Measurements from ENCODE around the gene TUBGCP3.

Gene TUBGCP3

DNA sequence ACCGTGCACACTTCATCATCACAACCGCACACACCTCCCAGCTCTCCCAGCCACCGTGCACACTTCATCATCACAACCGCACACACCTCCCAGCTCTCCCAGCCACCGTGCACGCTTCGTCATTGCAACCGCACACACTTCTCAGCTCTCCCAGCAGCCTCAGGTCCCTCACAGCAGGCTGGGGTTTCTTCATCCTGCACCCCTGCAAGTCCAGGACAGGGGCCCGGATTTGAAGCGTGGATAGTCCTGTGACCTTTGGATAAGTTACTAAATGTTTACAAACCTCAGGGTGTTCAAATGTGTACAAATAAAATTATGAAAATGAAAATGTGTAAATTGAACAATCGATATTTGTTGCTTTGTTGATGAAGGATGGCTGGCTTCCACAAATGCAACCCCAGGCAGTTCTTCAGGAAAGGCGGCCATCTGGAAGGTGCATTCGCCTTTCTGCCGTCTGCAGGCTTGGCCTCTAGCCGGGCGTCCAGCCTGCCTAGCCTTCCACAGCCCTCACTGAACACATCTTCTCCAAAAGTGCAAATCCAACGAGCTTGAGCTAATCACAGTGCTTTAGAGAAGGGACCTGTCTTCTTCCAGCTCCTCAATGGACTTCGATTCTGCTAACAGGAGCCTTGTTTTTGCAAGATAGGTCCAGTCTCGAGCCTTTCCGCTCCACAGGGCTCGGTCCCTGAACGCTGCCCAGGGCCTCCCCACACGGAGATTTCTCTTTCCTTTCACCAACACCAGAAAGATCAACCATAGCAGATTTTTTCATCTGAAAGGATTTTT, 137.6 kb downstream of the TUBGCP3 start:
- no peak for DNase-seq

DNA sequence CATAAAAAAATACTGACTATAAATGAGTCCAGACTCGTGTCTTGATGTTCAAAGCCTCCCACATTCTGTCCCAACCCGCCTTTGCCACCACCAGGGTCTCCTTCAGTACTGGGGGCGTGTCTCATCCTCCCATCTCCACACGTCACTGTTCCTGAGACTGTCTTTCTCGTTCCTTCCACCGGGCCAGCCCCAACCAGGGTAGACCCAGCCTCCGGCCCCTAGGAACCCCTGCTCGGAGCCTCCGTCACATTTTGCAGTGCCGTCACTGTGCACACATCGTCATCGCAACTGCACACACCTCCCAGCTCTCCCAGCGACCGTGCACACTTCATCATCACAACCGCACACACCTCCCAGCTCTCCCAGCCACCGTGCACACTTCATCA, 138.4 kb downstream of the TUBGCP3 start:
- DNase-seq: no peak

DNA sequence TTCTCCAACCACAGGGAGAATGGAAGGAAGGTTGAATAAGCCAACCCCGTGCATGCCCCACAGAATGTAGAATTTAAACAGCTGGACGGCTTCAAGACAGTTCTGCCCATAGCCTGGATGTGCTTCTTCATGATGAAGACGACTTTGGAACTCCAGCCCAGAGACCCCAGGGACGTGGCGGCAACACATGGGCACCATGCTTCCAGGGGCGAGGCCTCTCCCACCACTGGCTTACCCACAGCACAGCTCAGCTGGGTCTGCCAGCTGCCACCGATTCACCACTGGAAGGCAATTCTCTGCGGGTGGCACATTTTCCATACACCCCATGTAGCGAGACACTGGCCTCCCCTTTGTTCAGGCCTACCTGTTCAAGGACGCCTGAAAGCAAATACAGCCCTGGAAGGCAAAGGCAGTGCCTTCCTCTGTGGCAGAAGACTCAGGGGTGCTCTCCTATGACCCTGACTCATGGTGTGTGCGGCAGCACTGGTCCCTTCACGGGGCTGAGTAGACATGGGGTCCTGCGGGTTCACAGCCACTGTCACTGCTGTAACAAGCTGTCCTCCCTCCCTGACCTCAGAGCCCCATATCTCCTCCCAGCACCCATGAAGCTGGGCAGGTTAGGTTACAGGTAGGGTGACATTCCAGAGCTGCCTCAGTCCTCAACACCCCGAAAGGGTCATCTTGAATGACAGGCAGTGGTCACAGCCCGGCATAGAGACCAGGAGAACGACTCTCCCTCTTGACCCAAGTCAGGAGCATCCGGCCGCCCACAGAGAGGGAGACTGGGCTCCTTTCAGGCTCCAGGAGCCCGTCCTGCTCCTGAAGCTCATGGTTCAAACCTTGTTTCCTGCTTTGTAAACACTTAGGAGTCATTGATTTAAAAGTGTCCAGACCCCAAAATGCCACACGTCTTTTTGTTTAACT, 139.1 kb downstream of the TUBGCP3 start:
- no peak for DNase-seq

DNA sequence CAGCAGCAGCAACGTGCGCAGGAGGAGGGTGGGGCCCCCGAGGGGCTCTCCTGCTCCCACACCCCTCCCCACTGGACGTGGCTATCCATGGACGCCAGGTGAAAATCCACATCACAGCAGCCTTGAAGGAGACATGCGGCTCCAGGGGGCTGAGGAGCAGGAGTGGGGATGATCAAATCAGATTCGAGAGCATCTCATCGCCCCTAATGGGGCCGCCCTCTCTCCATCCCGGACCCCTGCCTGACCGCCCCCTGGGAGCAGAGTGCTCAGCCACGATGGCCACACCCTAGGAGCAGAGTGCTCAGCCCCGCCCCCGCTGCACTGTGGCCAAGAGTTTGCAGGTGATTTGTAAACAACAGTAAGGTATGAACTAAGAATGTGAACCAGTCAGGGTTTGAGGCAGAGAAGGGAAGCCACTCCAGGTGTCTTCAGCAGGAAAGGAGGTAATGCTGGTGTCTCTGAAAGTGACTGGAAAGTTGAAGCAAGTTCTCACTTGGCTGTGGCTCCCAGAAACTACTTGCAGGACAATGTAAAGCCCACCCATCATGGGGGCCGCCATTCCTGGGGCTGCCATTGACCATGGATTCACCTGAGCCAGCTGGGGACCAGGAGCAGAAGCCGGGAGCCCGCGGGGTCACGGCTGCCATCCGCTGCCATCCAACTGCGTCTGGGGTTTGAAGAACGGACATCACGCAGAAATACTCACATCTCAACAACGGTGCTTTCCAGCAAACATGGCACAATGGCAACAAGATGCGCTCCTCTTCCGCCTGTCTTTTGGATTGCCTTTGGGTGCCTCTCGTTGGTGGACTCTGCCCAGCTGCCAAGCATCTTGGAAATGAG, 140.0 kb downstream of the TUBGCP3 start:
- DNase-seq: no peak

DNA sequence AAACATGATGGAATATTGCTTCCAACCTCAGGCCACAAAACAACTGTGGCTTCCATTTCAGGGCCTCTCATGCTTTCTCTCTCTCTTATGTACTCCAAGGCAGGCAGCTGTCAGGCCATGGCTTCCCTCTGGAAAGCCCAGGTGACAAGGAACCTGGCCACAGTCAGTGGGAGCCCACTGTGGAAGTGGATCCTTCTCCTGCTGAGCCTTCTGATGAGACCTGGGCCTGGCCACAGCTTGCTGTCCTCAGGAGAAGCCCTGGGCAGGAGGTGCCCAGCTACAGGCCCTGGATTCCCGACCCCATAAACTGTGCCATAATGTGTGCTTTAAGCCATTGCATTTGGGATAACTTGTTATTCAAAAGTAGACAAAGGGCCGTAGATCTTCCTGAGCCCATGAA, 140.6 kb downstream of the TUBGCP3 start:
- DNase-seq: no peak

DNA sequence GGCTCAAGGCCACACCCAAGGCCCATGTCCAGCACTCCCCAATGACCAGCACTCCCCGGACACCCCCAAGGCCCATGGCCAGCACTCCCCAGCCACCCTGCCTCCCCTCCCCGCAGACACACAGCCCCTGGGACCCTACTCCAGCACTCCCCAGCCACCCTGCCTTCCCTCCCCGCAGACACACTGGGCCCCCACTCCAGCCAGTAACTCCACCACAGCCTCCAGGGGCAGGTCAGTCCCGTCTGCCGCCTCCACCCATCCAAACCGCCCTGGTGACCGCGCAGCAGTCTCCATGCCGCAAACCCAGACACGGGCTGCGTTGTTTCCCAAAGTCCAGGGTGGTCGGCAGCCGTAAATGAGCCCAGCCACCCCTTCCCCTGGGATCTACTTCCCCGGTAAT, 141.1 kb downstream of the TUBGCP3 start:
- DNase-seq: no peak

DNA sequence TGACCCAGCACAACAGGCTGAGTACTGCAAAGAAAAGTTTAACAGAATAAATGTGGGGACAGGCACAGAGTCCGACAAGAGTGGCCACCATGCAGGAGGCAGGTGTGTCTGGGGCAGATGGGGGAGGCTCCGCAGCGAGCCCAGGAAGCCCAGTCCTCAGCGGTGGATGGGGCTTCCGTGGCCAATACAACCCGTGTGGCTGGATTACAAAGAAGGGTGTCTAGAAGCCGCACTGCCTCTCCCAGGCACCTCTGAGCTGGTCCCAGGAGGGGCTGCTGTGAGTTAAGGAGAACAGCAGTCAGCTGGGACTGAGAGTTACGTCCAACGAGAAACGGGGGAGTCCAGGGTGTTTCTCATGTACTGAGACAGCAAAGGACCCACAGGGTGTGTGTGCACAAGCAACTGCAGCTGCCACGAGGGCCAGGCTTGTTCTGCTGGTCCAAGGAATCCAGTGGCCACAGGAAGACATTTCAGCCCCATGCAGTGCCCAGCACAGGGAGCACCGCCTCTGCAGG, 141.5 kb downstream of the TUBGCP3 start:
- DNase-seq: peak; percentile 45

DNA sequence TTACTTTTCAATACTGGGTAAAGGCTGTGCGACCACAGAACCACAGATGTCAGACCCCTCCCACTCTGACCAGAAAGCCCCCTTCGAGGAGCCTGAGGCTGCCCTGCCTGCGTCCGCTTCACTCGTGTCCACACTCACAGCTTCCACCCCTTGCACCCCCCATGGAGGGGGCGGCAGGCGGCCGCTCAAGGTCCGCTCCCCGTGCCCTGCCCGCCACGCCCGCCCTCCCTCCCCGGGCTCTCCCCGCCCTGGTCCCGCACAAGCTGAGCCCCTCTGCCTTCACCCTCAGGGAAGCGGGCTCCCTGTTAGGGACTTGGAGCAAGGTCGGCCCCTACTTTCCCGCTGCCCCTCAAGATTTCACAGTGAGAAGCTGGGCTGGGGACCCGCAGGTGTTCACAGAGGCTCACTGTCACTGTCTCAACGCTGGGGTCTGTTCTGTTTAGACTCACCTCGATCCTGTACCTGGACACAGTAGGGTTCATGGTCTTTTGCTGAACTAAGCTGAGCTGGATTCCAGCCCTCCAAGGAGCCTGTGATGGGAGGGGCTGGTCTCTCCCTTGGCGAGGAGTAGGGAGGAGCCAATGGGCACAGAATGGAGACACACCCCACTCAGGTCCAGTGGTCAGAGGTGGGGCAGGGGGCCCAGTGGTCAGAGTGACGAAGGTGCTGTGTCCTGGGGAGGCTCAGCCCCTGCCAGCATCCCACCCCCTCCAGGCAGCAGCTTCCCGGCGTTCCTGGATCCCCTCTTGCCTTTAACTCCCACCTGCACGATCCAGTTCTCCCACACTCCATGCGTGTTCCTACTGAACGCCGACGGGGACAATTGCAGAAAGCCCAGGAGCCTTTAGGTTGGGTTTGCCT, 142.3 kb downstream of the TUBGCP3 start:
- DNase-seq: no peak

DNA sequence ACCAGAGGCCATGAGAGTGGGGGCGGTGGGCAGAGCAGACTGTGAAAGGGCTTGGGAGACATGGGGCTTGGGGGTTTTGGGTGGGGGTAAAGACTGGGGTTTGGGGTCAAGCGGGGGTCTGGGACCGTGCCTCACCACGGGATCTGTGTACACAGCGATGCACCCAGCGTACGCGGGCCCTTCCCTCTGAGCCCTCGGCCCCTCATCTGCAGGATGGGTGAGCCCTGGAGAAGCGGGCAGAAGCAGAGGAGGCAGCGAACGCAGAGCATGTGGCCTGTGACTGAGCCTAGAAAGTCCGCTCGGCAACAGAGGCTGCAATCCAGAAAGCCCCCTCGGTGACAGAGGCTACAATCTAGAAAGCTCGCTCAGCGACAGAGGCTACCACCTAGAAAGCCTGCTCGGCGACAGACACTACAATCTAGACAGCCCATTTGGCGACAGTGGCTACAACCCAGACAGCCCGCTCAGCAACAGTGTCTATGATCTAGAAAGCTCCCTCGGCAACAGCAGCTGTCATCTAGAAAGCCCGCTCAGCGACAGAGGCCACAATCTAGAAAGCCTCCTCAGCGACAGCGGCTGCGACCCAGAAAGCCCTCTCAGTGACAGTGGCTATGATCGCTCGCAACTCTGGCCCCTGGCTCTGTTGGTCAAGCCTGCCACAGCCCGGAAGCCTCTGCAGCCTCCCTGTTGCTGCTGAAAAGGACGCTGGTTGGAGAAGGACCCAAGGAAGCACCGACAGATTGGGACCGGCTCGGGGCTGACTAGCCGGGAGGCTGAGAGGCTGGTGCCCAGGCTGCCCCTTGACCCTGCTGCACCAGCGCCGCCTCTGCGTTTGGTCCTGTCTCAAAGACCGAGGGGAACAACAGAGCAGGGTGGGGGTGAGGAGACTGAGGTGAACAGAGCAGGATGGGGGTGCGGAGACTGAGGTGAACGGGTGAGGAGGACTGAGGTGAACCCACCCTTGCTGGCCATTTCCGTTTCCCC, 143.2 kb downstream of the TUBGCP3 start:
- DNase-seq: no peak

DNA sequence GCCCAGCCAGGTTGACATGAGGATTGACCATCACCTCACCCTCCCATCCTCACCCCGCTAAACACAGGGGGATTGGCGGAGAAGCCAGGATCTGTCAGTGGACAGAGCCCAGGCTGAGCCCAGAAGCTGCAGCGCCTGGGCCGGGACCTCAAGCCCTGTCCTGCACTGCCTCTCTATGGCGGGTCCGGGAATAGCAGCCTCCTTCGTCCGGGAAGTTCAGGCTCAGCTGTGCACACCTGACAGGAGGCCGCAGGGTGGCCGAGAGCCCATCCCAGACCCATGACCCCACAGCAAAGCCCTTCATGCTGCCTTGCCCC, 144.0 kb downstream of the TUBGCP3 start:
- peak; percentile 95 for DNase-seq

DNA sequence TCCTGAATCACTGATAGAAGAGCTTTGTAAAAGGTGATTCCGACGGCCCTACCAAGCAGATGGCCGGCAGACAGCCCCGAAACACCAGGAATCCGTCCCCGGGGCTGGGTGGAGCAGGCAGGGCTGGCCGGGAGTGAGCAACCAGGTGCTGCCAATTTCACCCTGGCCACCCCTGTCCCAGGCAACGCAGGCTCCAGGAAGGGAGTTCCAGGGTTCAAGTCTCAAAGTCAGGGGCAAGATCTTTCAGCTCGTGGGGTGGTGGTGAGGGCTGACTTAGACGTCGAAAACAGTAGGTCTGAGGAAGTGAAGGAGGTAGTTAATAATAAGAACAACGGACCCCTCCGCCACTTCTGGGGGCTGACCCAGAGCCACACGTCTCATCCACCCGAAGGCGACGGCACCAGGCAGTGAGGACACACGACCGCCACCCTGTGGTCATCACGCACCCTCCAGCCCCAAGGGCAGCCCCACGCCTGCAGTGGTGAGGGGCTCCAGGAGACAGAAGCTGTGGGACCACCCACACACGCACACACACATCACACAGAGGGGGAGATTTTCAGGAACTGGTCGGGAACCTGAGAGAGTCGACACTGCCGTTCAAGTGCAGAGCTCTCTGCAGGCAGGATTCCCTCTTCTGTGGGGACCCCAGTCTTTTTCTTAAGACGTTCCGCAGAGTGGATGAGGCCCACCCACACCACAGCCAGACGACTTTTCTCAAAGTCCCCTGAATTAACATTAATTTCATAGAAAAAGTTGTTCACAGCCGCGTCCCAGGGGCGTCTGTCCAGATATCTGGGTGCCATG, 144.6 kb downstream of the TUBGCP3 start:
- DNase-seq: no peak

DNA sequence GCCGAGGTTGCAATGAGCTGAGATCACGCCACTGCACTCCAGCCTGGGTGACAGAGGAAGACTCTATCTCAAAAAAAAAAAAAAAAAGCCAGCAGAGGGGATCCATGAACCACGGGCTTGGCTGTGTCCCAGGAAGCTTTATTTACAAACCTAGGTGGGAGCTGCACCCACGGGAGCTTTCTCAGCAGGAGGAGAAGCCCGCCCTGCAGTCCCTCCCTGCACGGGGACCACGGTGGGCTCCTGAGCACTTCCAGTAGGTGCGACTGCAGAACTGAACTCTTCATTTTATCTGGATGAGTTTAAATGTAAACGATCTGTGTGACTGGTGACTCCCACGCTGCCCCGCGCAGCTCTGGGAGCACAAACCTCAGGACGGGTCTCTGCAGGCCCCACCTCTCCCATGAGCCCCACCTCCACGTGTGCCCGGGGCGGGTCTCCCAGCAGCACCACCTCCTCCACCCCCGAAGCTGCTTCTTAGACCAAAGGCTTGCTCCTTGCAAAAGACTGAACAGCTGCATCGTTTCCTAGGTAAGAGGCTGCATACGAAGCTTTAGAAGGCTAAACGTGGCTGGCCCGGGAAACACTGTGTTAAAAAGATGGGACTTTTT, 145.4 kb downstream of the TUBGCP3 start:
- no peak for DNase-seq

DNA sequence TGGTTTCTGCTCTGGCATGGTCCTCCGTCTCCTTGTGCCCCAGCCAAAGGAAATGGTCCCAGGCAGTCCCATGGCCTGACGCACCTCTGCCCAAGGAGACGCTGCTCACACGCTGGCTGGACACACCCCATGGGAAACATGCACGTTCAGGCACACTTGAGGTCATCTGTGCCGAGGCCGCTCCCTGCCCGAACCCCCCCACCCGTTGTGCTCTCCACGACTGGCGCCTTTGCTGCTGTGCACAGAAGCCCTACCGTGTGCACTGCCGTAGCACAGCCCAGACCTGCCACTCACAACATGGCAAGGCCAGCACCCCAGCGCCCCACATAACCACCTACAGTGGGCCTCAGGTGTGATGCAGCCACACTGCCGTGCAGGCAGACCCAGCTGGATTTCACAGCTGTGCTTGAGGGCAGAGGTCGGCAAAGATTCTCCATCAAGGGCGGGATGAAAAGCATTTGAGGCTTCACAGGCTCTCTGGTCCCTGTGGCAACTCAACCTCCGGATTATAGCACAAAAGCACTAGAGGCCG, 146.1 kb downstream of the TUBGCP3 start:
- no peak for DNase-seq

DNA sequence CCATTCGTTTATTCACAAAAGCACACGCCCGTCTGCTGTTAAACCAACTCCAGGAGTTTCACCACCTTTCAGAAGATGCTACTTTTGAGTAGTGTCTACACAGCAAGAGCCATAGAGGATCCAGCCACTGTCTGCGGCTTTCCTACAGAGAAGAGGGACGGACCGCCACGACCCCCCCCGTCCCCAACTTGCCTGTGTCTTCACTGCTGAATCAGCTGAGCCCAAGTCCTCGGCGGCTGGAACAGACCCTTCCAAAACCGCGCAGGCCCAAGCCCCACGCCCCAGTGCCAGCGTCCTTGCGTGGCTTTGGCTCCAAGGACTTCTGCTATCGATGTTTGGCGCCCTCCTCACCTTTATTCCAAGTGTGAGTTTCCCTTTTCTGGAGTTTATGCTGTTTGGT, 146.7 kb downstream of the TUBGCP3 start:
- DNase-seq: no peak

DNA sequence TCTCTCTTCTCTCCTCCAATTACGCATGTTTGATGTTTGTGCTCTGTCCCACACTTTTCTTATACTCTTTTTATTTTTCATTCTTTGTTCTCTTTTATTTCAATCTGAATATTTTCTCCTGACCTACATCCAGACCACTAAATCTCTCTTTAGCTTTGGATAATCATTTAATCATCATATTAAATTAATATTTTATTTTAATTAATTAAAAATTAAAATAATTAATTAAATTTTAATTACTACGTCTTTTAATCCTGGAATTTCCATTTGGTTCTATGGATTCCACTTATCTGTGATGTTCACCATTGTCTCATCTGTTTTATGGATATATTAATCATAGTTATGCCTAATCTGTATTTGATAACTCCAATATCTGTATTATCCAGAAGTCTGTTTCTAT, 149.4 kb downstream of the TUBGCP3 start:
- no peak for DNase-seq

DNA sequence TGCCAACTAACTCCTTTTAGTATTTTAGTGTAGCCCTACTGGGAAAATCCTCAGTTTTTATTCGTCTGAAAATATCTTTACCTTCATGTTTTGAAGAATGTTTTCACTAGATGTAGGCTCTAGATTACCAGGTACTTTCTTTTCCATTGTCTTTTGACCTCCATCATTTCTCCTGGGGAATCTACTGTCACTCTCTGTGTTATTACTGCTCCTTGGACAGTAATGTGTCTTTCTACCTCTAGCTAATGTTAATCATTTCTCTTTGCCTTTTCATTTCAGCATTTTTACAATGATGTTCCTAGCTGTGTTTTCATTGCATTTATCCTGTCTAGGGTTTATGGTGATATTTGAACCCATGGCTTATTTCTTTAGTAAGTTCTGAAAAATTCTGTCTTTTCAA, 149.9 kb downstream of the TUBGCP3 start:
- DNase-seq: no peak

DNA sequence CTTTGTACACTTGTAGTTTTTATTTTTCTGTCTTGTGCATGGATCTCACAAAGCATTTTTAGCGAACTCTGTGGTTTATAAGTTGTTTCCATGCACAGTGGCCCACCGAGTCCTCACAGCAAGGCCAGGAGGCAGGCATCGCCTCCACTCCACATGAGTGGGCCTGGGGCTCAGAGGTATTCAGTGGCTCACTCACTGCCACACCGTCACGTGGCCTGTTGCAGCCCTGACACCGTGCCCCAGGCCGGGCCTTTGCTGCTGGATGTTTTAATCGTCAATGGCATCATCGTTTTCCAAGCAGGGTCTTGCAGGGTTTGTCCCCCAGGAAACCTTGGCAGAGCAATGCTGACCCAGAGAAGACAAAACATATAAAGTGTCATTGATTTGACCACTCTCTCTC, 152.0 kb downstream of the TUBGCP3 start:
- DNase-seq: no peak

Measured in 8988T (cell line).